GM12872 (cell line): ENCODE measurements around the gene USP21.
A peak's percentile ranks its signal among the peaks of the same experiment; 100 is the strongest.

Experiments
- TF ChIP-seq, protein P1 (sequence below): IDR thresholded peaks from 3 replicates; pipeline ENCODE4 v1.5.1; 2011; ENCODE audit warnings: low read depth, mild to moderate bottlenecking, low read length, moderate library complexity; ENCODE audit not compliant: insufficient read depth

USP21 gene

DNA sequence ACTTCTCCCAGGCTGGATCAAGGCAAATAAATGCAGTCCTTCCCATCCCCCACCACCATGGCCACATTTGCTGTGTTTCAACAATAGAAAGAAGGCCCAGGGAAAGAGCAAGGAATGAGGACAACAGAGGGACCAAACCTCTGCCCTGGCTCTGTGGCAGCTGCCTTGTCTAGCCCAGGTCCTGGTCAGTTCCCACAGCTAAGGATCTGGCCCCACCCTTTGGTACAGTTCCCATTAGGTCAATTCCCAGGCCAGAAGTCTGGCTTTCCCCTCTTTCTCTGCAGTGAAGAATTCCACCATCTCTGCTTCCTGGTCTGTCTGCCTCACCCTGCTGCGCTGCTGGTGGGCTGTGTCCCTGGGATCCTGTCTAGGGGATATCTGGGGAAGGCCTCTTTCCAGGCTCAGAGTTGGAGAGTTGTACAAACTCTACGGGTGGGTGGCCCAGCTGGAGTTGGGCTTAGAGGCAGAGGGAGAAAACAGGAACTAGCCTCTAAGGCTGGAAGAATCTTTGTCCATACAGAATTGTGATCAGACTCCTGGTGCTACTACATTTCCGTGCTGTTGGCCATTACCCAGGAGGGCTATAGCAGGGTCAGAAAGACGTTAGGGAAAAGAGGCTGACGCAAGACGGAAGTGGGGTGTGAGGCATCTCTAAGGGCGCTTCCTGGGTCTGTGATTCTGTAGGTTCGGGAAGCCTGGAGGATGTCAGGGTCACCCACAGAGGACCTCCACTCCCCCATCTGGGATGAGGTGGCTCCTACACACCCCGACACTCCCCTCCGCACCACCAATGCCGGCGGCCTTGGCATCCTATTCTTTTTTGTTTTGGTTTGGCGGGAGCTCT, 41.9 kb downstream of the USP21 start:
- TF ChIP-seq, protein P1, sequence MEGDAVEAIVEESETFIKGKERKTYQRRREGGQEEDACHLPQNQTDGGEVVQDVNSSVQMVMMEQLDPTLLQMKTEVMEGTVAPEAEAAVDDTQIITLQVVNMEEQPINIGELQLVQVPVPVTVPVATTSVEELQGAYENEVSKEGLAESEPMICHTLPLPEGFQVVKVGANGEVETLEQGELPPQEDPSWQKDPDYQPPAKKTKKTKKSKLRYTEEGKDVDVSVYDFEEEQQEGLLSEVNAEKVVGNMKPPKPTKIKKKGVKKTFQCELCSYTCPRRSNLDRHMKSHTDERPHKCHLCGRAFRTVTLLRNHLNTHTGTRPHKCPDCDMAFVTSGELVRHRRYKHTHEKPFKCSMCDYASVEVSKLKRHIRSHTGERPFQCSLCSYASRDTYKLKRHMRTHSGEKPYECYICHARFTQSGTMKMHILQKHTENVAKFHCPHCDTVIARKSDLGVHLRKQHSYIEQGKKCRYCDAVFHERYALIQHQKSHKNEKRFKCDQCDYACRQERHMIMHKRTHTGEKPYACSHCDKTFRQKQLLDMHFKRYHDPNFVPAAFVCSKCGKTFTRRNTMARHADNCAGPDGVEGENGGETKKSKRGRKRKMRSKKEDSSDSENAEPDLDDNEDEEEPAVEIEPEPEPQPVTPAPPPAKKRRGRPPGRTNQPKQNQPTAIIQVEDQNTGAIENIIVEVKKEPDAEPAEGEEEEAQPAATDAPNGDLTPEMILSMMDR, result no peak

GRCh38 chr1:161201836-161202712, 42.8 kb downstream of the USP21 start, which contains the start of gene NDUFS2:
NDUFS2 (plus strand) TSS chr1:161202367; CDS start chr1:161202386, 19 bp downstream.
- TF ChIP-seq, protein P1, result peak; percentile 37; the same call in 2 of the 3 replicates

DNA sequence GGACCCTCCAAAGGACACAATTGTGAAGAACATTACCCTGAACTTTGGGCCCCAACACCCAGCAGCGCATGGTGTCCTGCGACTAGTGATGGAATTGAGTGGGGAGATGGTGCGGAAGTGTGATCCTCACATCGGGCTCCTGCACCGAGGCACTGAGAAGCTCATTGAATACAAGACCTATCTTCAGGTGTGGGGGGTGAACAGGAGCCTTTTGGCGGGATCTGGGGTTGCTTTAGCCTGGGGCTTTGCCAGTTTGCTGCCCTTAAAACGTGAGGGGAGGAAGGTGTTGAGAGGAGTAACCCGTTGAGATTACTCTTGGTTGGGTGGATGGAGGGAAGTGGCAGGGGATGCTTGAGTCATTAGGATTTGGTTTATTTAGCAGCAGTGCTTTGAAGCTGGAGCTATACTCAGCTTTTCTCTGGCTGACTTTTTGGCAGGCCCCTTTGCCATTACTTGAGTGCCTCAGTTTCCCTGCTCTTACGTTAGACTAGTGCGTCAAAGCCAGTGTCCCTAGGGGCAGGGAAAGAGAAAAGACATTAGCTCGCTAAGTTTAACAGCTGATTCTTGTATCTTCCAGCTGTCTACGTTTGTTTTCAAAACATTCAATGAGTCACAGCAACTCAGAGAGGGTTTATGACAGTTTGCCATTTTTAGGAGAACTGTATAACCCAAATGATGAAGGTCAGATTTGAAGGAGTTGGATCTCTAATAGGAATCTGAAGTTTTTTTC, 47.3 kb downstream of the USP21 start:
- TF ChIP-seq, protein P1, result no peak

DNA sequence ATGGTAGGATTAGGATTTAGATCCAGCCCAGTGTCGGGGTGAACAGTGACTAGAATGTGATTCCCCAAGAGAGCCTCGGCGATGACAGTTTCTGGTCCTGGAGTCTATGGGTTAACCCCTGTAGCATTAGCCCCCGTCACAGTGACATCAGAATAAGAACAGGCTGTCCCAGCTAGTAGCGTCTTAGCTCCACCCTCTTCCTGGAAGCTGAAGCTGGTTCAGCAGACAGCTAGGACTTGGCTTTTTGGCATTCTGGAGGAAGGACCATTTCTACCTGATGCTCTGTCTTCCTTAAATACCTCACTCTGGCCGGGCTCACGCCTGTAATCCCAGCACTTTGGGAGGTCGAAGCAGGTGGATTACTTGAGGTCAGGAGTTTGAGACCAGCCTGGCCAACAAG, 47.9 kb downstream of the USP21 start:
- TF ChIP-seq, protein P1, result no peak

DNA sequence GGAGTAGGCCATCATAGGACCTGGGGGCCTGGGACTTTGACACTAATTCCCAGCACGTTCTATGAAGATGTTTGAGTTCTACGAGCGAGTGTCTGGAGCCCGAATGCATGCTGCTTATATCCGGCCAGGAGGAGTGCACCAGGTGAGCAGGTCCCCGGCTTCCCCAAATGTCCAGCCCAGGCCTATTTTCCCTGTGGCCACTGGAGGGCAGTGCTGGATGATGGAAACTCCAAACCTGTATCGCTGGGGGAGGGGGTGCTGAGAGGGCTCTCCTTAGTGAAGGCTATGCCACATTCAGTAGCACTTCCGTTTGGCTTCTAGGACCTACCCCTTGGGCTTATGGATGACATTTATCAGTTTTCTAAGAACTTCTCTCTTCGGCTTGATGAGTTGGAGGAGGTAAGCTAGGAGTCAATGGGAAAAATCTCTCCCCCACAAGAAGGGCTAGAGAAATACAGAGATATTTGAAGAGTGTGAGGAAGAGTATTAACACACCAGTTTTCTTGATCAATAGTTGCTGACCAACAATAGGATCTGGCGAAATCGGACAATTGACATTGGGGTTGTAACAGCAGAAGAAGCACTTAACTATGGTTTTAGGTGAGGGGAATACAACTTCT, 50.6 kb downstream of the USP21 start:
- TF ChIP-seq, protein P1, result peak; percentile 95

GRCh38 chr1:161214369-161214768, 55.1 kb downstream of the USP21 start:
- TF ChIP-seq, protein P1, result no peak

GRCh38 chr1:161215076-161215475, 55.8 kb downstream of the USP21 start, which contains the start of gene FCER1G:
FCER1G (plus strand) TSS chr1:161215295; CDS start chr1:161215322, 27 bp downstream.
- TF ChIP-seq, protein P1, result no peak
